Measurements from ENCODE around the gene TTC28. TPM values are rescaled to one million over a fixed set of nuclear protein-coding genes. Genes with fewer than 3 reads are reported as not detected.

TTC28 gene
- polyA plus RNA-seq, 1 donor from 2014 or later, result 14.8 TPM

- Histone ChIP-seq H3F3A (ENCODE audit: insufficient read depth, low read length, poor library complexity, severe bottlenecking) (no peaks in the 10 kb centered on the region), H3K9me2 (ENCODE audit: insufficient read depth, low read length) (no peaks in the 10 kb centered on the region), H3K4me2 (ENCODE audit: low read length) (no peak overlapping the region), H3K9me3 (ENCODE audit: low read length) (no peaks in the 10 kb centered on the region), H3K9ac (ENCODE audit: low read length) (no peak overlapping the region), H3K36me3 (ENCODE audit: insufficient read depth, low read length) (no peaks in the 10 kb centered on the region), H3K4me3 (ENCODE audit: low read length) (no peak overlapping the region), H2AFZ (ENCODE audit: low read depth, low read length) (no peak overlapping the region), H4K20me1 (ENCODE audit: insufficient read depth) (no peaks in the 10 kb centered on the region), H3K79me2 (replicated peaks; ENCODE audit: insufficient read depth, low read length) (no peaks in the 10 kb centered on the region), H3K27me3 (ENCODE audit: insufficient read depth, low read depth, low read length) (no peaks in the 10 kb centered on the region), H3K27ac (ENCODE audit: low read length) (no peak overlapping the region)
- TF ChIP-seq EZH2 (IDR thresholded peaks at IDR 0.05; ENCODE audit: borderline replicate concordance, insufficient read depth, low read length, poor library complexity, severe bottlenecking) (no peak), RAD21 (conservative IDR thresholded peaks at IDR 0.05) (no peak), MXI1 (conservative IDR thresholded peaks at IDR 0.05; ENCODE audit: poor library complexity, severe bottlenecking) (no peak), EP300 (conservative IDR thresholded peaks at IDR 0.05; ENCODE audit: poor library complexity, severe bottlenecking) (no peak), REST (IDR thresholded peaks at IDR 0.05; ENCODE audit: borderline replicate concordance) (no peak), TAF1 (IDR thresholded peaks at IDR 0.05; ENCODE audit: low read depth) (no peak), CTCF (IDR thresholded peaks at IDR 0.05; ENCODE audit: poor library complexity, severe bottlenecking) (no peak), POLR2AphosphoS5 (IDR thresholded peaks at IDR 0.05) (no peak), SMC3 (conservative IDR thresholded peaks at IDR 0.05; ENCODE audit: poor library complexity) (no peak)
Measured at GRCh38 chr22:28139516-28139915, 540.1 kb downstream of the TTC28 start.

- TF ChIP-seq TAF1 (IDR thresholded peaks at IDR 0.05; ENCODE audit: low read depth) (no peak), CTCF (IDR thresholded peaks at IDR 0.05; ENCODE audit: poor library complexity, severe bottlenecking) (no peak), POLR2AphosphoS5 (IDR thresholded peaks at IDR 0.05) (no peak), MXI1 (conservative IDR thresholded peaks at IDR 0.05; ENCODE audit: poor library complexity, severe bottlenecking) (no peak), EZH2 (IDR thresholded peaks at IDR 0.05; ENCODE audit: borderline replicate concordance, insufficient read depth, low read length, poor library complexity, severe bottlenecking) (no peak), RAD21 (conservative IDR thresholded peaks at IDR 0.05) (no peak), EP300 (conservative IDR thresholded peaks at IDR 0.05; ENCODE audit: poor library complexity, severe bottlenecking) (no peak), SMC3 (conservative IDR thresholded peaks at IDR 0.05; ENCODE audit: poor library complexity) (no peak), REST (IDR thresholded peaks at IDR 0.05; ENCODE audit: borderline replicate concordance) (no peak)
- no peaks in the 10 kb centered on the region for H3K36me3 ChIP-seq (ENCODE audit: insufficient read depth, low read length)
- H3K4me3 ChIP-seq (ENCODE audit: low read length), result no peak overlapping the region
- H3K27me3 ChIP-seq (ENCODE audit: insufficient read depth, low read depth, low read length), result no peaks in the 10 kb centered on the region
- no peak overlapping the region for H3K4me2 ChIP-seq (ENCODE audit: low read length)
- H4K20me1 ChIP-seq (ENCODE audit: insufficient read depth), result no peaks in the 10 kb centered on the region
- H3F3A ChIP-seq (ENCODE audit: insufficient read depth, low read length, poor library complexity, severe bottlenecking), result no peaks in the 10 kb centered on the region
- H3K79me2 ChIP-seq (replicated peaks; ENCODE audit: insufficient read depth, low read length), result no peaks in the 10 kb centered on the region
- H3K9me2 ChIP-seq (ENCODE audit: insufficient read depth, low read length), result no peaks in the 10 kb centered on the region
- no peak overlapping the region for H2AFZ ChIP-seq (ENCODE audit: low read depth, low read length)
- H3K27ac ChIP-seq (ENCODE audit: low read length), result no peak overlapping the region
- no peaks in the 10 kb centered on the region for H3K9me3 ChIP-seq (ENCODE audit: low read length)
- no peak overlapping the region for H3K9ac ChIP-seq (ENCODE audit: low read length)
Measured at GRCh38 chr22:28137036-28137435, 542.6 kb downstream of the TTC28 start.

Measured in neural cell (in vitro differentiated cells).